ENCODE data around the gene EBF4.
"Not testable (repeated sequence)": the region's sequence is repeated elsewhere in the genome, so short reads cannot be mapped to it uniquely, and the experiment has no call there.

EBF4 gene

DNA sequence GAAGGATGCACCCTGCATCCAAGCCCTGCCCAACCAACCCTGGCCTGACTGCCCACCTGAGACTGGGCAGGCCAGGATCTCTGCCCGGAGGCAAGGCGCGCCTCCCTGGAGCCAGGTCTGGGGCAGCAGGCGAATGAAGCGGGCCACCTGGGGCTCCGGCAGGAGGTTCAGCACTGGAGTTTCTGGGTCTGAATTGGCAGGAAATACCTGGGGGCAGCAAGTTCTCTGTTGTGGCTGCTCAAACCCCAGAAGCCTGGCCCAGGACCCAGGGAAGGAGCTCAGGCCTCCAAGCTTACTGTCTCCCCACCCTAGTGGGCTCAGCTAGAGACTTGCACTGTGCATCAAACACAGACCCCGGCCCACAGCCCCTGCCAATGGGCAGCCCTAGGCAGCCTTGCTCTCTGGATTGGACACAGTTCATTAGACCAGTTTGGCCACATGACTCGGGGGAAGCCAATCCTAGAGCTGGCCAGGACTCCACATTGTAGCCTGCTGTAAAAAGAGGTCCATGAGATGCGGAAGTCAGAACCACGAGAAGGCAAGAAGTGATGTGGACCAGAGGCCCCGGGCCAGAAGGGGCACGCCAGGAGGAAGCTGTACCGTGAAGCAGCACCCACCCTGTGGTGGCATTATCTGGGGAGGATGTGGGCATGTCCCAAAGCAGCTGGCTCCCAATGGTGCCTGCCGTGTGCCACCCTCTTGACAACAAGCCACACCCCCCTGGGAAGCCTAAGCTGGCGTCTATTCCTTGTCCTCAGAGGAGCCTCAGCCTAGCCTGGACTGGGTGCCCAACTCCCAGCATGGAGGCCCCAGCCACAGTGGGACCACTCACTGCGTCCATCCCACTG lies 104.8 kb downstream of the EBF4 start:
- no peak for DNase-seq

DNA sequence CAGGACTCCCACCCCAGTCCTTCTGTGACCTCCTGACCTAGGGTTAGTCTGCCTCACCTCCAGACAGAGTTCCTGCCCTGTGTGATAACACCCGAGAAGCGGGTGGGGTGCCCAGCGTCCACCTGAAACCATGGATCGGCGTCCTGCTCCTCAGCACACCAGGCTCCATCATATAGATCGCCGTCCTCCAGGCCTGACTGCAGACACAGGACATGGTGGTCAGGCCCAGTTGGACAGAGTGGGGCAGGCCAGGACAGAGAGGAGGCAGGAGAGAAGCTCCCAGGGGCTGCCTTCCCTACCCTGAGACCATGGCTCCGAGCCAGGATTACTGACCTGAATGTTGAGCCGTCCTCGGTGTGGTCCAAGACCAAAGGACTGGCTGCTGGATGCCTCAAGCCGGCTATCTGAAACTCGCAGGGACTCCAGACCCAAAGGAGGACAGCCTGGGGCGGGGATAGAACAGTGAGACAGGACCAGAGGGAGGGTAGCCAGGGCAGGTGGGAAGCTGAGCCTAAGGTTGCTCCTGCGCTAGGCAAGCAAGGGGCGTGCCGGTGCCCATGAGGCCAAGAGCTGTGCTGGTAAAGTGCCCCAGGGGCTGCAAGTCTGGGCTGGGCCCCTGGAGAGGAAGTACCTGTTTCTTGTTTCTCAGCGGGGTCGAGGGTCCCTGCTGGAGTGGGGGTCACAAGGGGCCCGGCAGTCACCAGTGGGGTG lies 105.7 kb downstream of the EBF4 start:
- peak; percentile 29 for DNase-seq

DNA sequence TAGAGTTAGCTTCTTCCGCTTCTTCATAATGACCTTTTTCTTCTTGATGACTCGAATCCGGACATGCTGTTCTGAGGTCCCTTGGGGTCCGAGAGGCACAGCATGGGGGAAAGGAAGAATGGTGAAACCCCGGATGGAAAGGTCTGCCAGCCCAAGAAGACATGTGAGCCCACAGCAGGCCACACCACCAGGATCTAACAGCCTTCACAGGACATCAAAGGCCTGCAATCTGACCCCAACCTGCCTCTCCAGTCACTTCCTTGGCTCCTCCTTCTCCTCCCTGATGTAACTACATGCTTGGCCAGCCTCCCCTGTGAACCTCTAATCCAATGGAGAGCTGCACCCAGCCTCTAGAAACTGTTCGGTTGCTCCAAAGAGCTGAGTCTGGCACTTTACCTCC lies 106.2 kb downstream of the EBF4 start:
- DNase-seq = peak; percentile 20

DNA sequence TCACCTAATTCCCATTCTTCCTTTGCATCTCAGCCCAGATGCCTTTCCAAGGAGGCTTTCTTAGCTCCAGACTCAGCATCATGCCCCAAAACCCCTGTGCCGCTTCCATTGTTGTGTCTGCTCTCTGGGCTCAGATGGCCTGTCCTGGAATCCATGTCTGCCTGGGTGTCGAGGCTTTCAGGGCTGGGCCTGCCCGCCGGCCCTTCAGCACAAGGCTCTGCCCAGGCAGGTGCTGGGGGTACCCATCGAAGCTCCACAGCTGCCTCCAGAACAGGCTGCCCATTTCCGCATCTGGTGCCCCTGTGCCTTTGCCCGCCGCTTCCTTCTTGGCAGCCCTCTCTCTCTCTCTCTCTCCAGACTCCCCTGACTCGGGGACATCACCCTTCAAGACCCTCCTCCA lies 106.7 kb downstream of the EBF4 start:
- peak; percentile 18 for DNase-seq

DNA sequence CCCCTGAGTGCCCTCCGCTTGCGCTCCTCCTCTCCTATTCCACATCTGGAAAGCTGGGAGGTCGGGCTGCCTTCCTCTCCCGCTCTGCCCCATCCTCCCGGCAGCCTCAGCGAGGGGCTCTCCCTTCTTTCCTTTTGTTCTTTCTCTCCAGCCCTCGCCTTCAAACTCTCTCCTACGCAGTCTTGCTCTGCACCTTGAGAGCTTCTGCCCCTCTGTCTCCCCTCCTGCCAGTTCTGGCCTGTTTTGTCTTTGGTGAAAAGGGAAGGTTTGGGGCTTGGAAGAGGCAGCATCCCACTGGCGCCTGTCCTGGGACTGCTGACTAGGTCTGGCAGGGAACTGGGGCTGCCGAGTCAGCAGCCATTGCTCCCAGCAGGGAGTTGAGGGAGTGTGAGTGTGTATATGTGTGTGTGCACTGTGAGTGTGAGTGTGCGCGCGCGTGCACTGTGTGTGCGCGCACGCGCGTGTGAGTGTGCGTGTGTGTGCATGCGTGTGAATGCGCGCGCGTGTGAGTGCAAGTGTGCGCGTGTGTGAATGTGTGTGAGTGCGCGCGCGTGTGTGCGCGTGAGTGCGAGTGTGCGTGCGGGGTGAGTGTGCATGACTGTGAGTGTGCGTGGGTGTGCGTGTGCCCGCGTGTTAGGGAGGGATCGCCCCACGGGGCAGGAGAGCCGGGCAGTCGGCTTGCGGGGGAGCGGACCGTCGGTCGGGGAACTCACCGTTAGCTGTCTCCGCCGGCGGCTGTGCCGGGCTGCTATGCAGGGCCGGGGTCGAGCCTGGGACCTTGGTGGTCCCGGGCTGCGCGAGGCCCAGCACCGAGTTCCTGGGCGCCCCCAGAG lies 107.3 kb downstream of the EBF4 start:
- peak; percentile 61 for DNase-seq

DNA sequence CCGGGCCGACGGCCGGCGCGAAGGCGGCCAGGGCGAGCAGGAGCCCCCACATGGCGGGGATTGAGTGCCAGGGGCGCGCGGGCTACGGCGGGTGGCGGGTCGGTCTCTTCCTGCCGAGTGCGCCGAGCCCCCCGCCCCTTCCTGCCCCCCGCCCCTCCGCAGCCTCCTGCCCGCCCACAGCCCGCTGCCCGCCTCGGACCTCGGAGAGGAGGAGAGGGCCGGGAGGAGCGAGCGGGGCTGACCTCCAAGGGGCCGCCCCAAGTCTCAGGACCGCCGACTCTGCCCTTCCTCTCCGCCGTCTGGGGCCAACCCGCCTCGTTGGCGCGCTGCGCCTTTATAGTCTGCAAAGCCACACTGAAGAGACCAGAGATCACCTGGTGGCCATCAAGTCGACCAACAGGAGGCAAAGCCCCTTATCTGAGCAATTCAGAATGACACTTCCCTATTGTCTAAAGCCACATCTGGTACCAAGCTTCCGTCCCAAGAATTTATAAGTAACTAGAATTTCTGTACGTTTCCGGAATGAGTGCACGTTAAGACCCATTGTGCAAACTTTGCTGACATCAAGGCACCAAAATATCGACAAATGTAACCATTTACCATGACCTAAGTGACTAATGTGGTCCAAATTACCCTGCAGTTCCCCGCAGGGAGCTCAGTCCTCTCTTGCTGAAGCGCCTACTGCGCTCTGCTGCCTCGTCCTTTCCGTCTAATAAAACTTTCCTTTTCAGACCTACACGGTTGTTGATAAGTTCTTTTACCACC lies 108.1 kb downstream of the EBF4 start, which contains the start of gene CPXM1:
Gene CPXM1, minus strand, starts transcription at position 107 of the 765 bp plus-strand sequence. Its CDS starts 55 bp downstream, at position 52.
- peak; percentile 82 for DNase-seq

DNA sequence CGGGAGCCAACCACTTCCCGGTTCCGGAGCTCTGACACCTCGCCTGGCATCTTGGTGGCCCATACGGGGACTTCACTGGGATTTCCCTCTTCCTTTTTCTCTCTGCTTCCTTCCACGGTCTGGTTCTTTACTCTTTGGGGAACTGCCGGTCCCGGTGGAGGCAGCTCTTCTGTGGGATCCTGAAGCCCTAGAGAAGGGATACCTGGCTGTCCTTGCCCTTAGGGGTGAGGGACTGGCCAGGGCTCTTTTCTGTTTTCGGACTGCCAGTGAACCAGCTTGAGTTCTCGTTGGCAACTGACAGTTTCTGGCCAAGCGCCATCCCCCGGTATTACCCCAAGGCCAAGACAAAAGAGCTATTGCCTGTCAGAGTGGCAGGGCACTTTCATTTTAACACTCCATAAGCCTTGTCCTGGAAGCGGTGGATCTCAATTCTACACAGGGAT lies 108.7 kb downstream of the EBF4 start:
- peak; percentile 20 for DNase-seq

DNA sequence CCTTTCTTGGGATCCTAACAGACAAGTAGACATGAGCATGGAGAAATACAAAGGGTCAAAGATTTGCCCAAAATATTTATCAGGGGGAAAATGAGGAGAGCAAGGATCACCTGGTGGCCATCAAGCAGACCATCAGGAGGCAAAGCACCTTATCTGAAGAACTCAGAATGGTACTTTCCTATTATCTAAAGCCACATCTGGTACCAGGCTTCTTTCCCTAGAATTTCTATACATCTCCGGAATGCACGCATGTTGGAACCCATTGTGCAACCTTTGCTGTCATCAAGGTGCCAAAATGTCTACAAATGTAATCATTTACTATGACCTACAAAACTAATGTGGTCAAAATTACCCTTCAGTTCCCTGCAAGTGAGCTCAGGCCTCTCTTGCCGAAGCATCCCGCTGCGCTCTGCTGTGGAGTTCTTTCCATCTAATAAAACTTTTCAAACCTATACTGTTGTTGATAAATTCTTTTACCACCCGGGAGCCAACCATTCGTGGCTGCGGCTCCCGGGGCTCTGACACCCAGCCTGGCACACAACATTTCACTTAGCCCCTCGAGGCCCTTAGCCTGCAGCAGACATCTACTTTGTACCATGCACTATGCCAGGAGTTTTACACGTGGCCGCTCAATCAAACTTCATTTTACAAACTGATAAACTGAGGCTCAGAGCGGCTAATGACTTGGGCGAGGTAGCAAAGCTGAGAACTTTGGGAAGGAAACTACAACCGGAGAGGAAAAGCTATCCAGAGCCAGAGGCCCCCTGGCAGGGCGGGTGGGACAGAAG lies 111.7 kb downstream of the EBF4 start:
- DNase-seq = no peak

DNA sequence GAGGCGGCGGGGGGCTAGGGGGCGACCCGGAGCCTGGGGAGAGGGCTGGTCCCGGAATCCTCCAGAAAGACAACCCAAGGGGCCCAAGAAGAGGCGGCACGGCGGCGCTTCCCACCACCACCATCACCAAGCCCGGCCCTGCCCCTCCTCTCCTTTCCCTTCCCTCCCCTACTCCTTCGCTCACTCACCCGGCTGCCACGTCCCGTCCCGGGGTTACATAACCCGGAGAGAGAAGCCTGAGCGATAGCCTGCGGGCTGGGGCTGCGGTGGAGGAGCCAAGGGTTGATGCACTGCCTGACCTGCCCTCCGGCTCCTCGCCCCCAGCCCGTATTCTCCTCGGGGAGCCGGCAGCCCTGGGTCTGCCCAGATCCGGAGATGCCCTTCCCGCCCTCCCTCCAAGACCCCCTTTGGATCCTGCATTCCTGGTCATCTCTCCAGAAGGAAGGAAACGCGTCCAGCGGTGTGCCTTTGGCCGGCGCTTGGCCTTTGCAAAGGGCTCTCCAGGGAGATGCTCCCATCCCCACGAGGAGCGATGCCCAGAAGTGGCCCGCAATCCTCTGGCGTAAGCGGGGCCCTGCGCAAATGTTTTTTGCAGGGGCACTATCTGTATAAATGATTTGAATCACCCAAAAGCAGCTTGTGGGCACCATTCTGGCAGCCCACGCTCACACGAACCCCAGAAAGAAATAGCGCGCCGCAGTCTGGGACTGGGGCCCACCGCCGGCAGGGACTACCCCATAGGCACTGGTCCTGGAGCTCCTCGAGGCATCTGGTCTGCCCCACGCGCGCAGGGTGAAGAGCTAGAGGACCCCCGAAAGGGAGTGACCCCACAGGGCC lies 112.5 kb downstream of the EBF4 start:
- peak; percentile 35 for DNase-seq

DNA sequence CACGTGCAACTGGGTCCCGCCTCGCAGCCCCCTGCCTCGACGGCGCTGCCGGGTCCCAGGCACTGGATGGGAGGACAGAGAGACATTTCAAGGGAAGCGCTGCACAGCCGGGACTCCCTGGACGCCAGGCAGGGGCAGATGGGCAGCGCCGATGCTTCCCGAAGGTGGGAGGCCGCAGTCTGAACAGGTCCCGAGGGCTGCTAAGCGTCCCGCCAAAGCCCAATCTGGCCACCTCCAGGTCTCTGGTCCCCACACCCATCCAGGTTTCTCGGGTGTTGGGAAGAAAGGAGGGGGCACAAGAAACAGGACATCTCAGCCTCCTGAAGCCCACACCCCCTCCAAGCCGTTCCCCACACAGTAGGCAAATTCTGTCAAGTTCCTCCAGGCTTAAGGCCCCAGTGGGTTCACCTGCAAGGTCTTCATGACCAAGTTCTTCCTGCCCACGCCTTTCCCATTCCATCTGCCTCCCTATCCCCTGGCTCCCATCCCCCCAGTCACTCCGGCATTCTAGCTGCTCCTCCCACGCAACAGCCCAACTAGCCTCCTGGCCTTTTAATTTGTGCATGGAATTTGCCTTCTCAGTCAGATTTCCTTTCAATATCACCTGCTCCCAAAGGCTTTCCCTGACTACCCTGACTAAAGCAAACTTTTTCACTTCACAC lies 113.2 kb downstream of the EBF4 start:
- peak; percentile 18 for DNase-seq

DNA sequence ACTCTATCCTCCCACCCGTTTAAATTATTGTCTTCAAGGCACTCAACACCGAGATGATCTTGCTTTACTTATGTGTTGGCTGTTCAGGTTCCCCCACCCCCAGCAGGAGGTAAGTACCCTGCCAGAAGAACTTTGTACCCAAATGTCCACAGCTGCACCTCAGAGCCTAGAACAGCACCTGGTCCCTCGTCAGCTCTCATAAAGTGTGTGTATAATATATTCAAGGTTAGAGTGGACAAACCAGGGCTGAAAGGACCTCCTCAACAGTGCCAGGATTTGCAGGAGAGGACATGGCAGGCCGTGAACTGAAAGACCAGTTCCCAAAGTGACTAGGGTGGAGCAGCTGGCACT lies 113.7 kb downstream of the EBF4 start:
- DNase-seq = no peak

DNA sequence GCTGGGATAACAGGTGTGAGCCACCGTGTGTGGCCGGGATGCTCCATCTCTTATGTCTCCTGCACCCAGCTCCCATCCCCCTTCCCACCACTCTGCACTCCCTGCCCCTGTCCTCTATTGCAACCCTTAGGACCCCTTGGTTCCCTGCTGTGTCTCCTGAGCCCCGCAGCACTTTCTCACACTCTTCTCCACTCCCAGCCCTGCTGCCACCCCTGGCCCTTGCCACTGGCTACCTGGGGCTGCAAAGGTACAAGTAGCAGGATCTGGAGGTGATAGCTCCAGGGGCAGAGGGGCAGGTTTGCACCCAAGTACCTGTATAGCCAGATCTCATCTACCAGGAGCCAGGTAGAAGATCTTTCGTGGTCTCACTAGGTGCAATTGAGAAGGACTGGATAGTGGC lies 114.4 kb downstream of the EBF4 start:
- DNase-seq = no peak

DNA sequence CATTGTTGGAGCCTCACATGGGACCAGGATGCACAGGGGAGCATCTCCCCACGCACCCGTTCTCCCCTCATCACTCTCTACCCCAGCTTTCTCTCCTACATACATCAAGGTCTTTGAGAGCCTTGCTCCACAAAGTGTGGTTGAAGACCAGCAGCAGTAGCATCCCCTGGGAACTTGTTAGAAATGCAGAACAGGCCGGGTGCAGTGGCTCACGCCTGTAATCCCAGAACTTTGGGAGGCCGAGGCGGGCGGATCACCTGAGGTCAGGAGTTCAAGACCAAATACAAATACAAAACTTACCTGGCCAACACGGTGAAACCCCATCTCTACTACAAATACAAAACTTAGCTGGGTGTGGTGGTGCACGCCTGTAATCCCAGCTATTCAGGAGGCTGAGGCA lies 115.3 kb downstream of the EBF4 start:
- not testable (repeated sequence) for DNase-seq

DNA sequence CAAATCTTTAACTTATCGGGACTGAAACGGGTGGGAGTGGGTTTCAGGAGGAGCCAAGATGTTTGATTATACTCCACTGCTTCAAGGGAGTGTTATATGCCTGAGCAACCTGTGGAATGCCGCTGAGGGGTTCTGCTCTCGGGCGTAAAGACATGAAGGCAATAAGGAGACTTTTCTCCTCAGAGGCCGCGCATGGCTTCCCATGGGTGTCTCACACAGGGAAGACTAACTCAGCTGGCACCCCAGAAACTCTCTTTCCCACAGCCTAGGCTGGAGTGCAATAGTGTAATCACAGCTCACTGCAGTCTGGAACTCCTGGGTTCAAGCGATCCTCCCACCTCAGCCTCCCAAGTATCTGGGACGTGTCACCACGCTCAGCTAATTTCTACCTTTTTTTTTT lies 117.1 kb downstream of the EBF4 start:
- DNase-seq = no peak
